GM12878 (cell line): ENCODE results near the gene R3HDM2. TPM values are rescaled to one million over a fixed set of nuclear protein-coding genes. Genes with fewer than 3 reads are reported as not detected.

Experiments used
- EP300 ChIP-seq, 2 experiments: fragments of 150-350 bp in 1 of 2; IDR thresholded peaks; 2 replicates each; pipeline ENCODE4 v1.6.1; 2011 to 2012; ENCODE audit warnings: low read depth in 2 of 2, low read length in 2 of 2, borderline replicate concordance in 1 of 2, improper control_type of control experiment in 1 of 2, inconsistent platforms in 1 of 2; ENCODE audit not compliant: control insufficient read depth in 1 of 2
- FOXK2 ChIP-seq: fragments of 450-650 bp; IDR thresholded peaks from 2 replicates; pipeline ENCODE4 v1.6.1; 2017; ENCODE audit warnings: mild to moderate bottlenecking, moderate library complexity
- GATAD2B ChIP-seq: fragments of 450-650 bp; conservative IDR thresholded peaks from 2 replicates; pipeline ENCODE4 v1.6.1; 2017; ENCODE audit warnings: low read depth, mild to moderate bottlenecking, moderate library complexity
- HDAC6 ChIP-seq: fragments of 200-600 bp; sonication (generic); IDR thresholded peaks from one replicate; pipeline ENCODE4 v1.8.0; 2017; ENCODE audit warnings: antibody characterized with exemption; ENCODE audit not compliant: unreplicated experiment
- MEF2B ChIP-seq: fragments of 450-650 bp; IDR thresholded peaks from 2 replicates; pipeline ENCODE4 v1.6.1; 2018; ENCODE audit warnings: mild to moderate bottlenecking, moderate library complexity; ENCODE audit not compliant: partially characterized antibody, poor library complexity, severe bottlenecking
- PML ChIP-seq: IDR thresholded peaks from 2 replicates; pipeline ENCODE4 v1.6.1; 2012; ENCODE audit warnings: low read length, inconsistent platforms
- RAD51 ChIP-seq: fragments of 450-650 bp; IDR thresholded peaks from 2 replicates; pipeline ENCODE4 v1.6.1; 2016; ENCODE audit warnings: moderate library complexity, mild to moderate bottlenecking, inconsistent platforms
- SP1 ChIP-seq: IDR thresholded peaks from one replicate; pipeline ENCODE4 v1.6.1; 2011; ENCODE audit warnings: low read depth, low read length
- TCF7 ChIP-seq: IDR thresholded peaks from 2 replicates; pipeline ENCODE4 v1.6.1; 2014; ENCODE audit warnings: antibody characterized with exemption, borderline replicate concordance
- polyA plus RNA-seq, 11 experiments: library from polyadenylated mRNA; depleted of rRNA in 4 of 11; unstranded in 6 of 11; stranded (reverse) in 5 of 11; fragments of >200 nt; fragmentation: Nextera tagmentation in 4 of 11; fragmentation: Illumina TruSeq in 1 of 11; extraction: Ambion mirVana in 4 of 11; extraction: Trizol in 1 of 11; gene quantifications; 1 replicate in 1 of 11; 2 replicates in 10 of 11; pipeline versions ENCODE4 v1.2.1 to v1.2.3, GENCODE V29; 2011 to 2016; ENCODE audit warnings: inconsistent platforms in 2 of 11, missing spikeins in 2 of 11, low read depth in 1 of 11
- total RNA-seq, 4 experiments: library from RNA; depleted of rRNA in 3 of 4; stranded (reverse); fragments of >200 nt in 3 of 4; fragmentation: Illumina TruSeq in 1 of 4; extraction: Trizol in 1 of 4; gene quantifications; 2 replicates each; pipeline versions ENCODE4 v1.2.1 to v1.2.3, GENCODE V29; 2013 to 2021
- TF ChIP-seq, protein P1 (sequence below): IDR thresholded peaks from 2 replicates; pipeline ENCODE4 v1.6.1; 2012; ENCODE audit warnings: low read length, inconsistent platforms

The R3HDM2 gene
- total and polyA plus RNA-seq, 10 of the 15 experiments (the other 5 are each of a cell fraction or from before 2014, with no cell fraction given): 4.6 to 26.1 (median 11.2) TPM

DNA sequence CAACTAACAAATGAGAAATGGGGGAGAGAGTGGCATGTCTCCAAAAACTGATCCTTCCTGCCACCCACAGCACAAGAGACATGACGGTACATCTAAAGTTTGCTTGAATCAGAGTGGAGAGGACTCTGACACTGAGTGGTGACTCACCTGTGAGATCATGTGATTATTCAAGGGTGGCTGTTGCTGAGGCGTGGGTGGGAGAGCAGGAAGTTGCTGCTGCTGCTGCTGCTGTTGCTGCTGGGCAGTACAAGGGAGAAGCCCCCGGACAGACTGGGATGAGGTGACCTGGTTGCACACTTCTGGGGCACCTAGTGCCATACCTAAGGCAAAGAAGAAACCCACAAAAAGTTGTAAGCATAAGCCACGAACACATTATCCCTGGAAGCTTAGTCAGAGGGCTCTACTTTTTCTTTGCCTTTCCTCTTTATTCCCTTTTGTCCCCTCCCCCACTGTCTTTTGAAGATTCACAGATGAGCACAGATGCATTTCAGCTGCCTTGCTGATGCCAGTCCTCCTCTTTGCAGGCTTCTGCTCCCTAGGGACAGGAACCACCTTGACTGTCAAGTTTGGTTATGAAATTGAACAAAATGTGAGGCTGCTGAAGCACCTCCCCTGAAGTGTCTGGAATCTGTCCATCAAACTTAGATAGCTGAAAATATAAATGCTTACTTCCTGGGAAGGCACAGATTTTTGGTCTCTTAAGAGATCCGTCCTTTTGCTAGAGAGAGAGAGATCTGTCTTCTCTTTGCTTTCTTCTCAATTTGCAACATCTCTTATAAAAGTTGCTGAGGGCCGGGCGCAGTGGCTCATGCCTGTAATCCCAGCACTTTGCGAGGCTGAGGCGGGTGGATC is 150.4 kb downstream of the R3HDM2 start (continued):
- 0 out of 2 replicates have a peak, but pooled peaks have one; percentile 41 for TF ChIP-seq PML
- TF ChIP-seq MEF2B: peak; percentile 72
- TF ChIP-seq EP300 (IDR thresholded peaks at IDR 0.05; ENCODE audit: borderline replicate concordance in 1 of 2, control insufficient read depth in 1 of 2, low read depth in 2 of 2, low read length in 2 of 2): 0 out of 4 replicates have a peak, but pooled peaks of 1 of the 2 experiments have one; percentile 6
- TF ChIP-seq HDAC6: no peak
- peak; percentile 87 for TF ChIP-seq RAD51
- 0 out of 2 replicates have a peak, but pooled peaks have one; percentile 50 for TF ChIP-seq TCF7
- peak; percentile 52 for TF ChIP-seq SP1
- TF ChIP-seq FOXK2: no peak
- TF ChIP-seq, protein P1, sequence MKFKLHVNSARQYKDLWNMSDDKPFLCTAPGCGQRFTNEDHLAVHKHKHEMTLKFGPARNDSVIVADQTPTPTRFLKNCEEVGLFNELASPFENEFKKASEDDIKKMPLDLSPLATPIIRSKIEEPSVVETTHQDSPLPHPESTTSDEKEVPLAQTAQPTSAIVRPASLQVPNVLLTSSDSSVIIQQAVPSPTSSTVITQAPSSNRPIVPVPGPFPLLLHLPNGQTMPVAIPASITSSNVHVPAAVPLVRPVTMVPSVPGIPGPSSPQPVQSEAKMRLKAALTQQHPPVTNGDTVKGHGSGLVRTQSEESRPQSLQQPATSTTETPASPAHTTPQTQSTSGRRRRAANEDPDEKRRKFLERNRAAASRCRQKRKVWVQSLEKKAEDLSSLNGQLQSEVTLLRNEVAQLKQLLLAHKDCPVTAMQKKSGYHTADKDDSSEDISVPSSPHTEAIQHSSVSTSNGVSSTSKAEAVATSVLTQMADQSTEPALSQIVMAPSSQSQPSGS: 0 out of 2 replicates have a peak, but pooled peaks have one; percentile 54
- peak; percentile 80; the same call in 1 of the 2 replicates for TF ChIP-seq GATAD2B
